K562 (cell line): Measurements from ENCODE around the gene MIP. TPM values are rescaled to one million over a fixed set of nuclear protein-coding genes. Genes with fewer than 3 reads are reported as not detected.

ENCODE experiments used
- CEBPB ChIP-seq: fragments of 450-650 bp; IDR thresholded peaks from 2 replicates; pipeline ENCODE4 v1.6.1; 2016; ENCODE audit warnings: missing genetic modification characterization, missing compliant biosample characterization
- CGGBP1 ChIP-seq: fragments of 250-450 bp; sonication (Bioruptor Pico); IDR thresholded peaks from 2 replicates; pipeline ENCODE4 v1.9.0; 2021; ENCODE audit warnings: mild to moderate bottlenecking
- ETV6 ChIP-seq, 3 experiments: fragments of 150-350 bp in 1 of 3; sonication (generic) in 1 of 3; formaldehyde crosslinking in 1 of 3; IDR thresholded peaks; 2 replicates each; pipeline versions ENCODE4 v1.6.1 to v1.8.0; 2014 to 2022; ENCODE audit warnings: borderline replicate concordance in 2 of 3, low read depth in 2 of 3, antibody characterized with exemption in 1 of 3, low read length in 1 of 3, mild to moderate bottlenecking in 1 of 3, missing genetic modification reagents in 1 of 3
- FIP1L1 ChIP-seq: fragments of 200-400 bp; formaldehyde crosslinking; IDR thresholded peaks from 2 replicates; pipeline ENCODE4 v1.6.1; 2018; ENCODE audit warnings: mild to moderate bottlenecking, low read depth, low read length; ENCODE audit not compliant: poor library complexity, severe bottlenecking
- FOSL1 ChIP-seq: fragments of 200-800 bp; sonication (Bioruptor generic); conservative IDR thresholded peaks from 2 replicates; pipeline ENCODE4 v1.6.1; 2016; ENCODE audit warnings: missing genetic modification characterization, missing compliant biosample characterization
- GTF2F1 ChIP-seq: IDR thresholded peaks from 2 replicates; pipeline ENCODE4 v1.6.1; 2011; ENCODE audit warnings: low read depth, low read length, improper control_type of control experiment
- HDGF ChIP-seq: fragments of 450-650 bp; IDR thresholded peaks from 2 replicates; pipeline ENCODE4 v1.6.1; 2016
- HNRNPH1 ChIP-seq: fragments of 200-400 bp; formaldehyde crosslinking; optimal IDR thresholded peaks from 2 replicates; pipeline ENCODE3; 2017; ENCODE audit warnings: low read depth, mild to moderate bottlenecking, low read length, moderate library complexity
- MCM7 ChIP-seq, 2 experiments: fragments of 450-650 bp; IDR thresholded peaks; 2 replicates each; pipeline ENCODE4 v1.6.1; 2016 to 2018
- NELFE ChIP-seq: IDR thresholded peaks from 2 replicates; pipeline ENCODE4 v1.6.1; 2011; ENCODE audit warnings: mild to moderate bottlenecking; ENCODE audit not compliant: insufficient read depth, insufficient read length
- NFXL1 ChIP-seq: fragments of 450-650 bp; formaldehyde crosslinking; IDR thresholded peaks from 2 replicates; pipeline ENCODE4 v1.4.0; 2021; ENCODE audit warnings: mild to moderate bottlenecking
- PPARD ChIP-seq: fragments of 250-450 bp; sonication (Bioruptor Pico); IDR thresholded peaks from 2 replicates; pipeline ENCODE4 v1.8.0; 2022; ENCODE audit warnings: inconsistent platforms, mild to moderate bottlenecking, moderate library complexity
- PTTG1 ChIP-seq: fragments of 450-650 bp; IDR thresholded peaks from 2 replicates; pipeline ENCODE4 v1.6.1; 2016; ENCODE audit warnings: low read depth, mild to moderate bottlenecking, missing genetic modification characterization, missing compliant biosample characterization
- ZC3H4 ChIP-seq: sonication (generic); formaldehyde crosslinking; IDR thresholded peaks from 2 replicates; pipeline ENCODE4 v1.9.0; 2021; ENCODE audit warnings: missing genetic modification reagents, borderline replicate concordance
- ZNF253 ChIP-seq: fragments of 250-450 bp; sonication (Bioruptor Pico); conservative IDR thresholded peaks from 2 replicates; pipeline ENCODE4 v1.6.1; 2021; ENCODE audit warnings: mild to moderate bottlenecking
- ZNF551 ChIP-seq: fragments of 250-450 bp; sonication (Bioruptor Pico); IDR thresholded peaks from 2 replicates; pipeline ENCODE4 v1.5.0; 2021; ENCODE audit warnings: mild to moderate bottlenecking, moderate library complexity
- ZSCAN32 ChIP-seq: fragments of 450-650 bp; formaldehyde crosslinking; IDR thresholded peaks from 2 replicates; pipeline ENCODE4 v1.4.0; 2020; ENCODE audit warnings: mild to moderate bottlenecking, moderate library complexity
- polyA plus RNA-seq, 8 experiments: library from polyadenylated mRNA; depleted of rRNA in 4 of 8; stranded (reverse) in 5 of 8; unstranded in 3 of 8; fragments of >200 nt; fragmentation: Nextera tagmentation in 2 of 8; fragmentation: Illumina TruSeq in 1 of 8; extraction: Ambion mirVana in 2 of 8; extraction: Trizol in 1 of 8; gene quantifications; 2 replicates each; pipeline versions ENCODE4 v1.2.1 to v1.2.3, GENCODE V29; 2011 to 2014; ENCODE audit warnings: inconsistent platforms in 1 of 8, missing spikeins in 1 of 8
- total RNA-seq, 7 experiments: library from RNA; depleted of rRNA in 6 of 7; stranded (reverse); fragments of >200 nt in 6 of 7; fragmentation: Illumina TruSeq in 2 of 7; extraction: Trizol in 2 of 7; gene quantifications; 2 replicates each; pipeline versions ENCODE4 v1.2.1 to v1.2.3, GENCODE V29; 2011 to 2021; ENCODE audit warnings: low replicate concordance in 1 of 7
- TF ChIP-seq, protein P1 (sequence below): sonication (generic); formaldehyde crosslinking; IDR thresholded peaks from 2 replicates; pipeline ENCODE4 v1.8.0; 2022; ENCODE audit warnings: mild to moderate bottlenecking, missing genetic modification reagents, borderline replicate concordance
- TF ChIP-seq, protein P2 (sequence below): sonication (generic); formaldehyde crosslinking; IDR thresholded peaks from 2 replicates; pipeline ENCODE4 v1.8.1; 2023; ENCODE audit warnings: mild to moderate bottlenecking, missing genetic modification reagents
- TF ChIP-seq, protein P3 (sequence below): fragments of 250-450 bp; sonication (Bioruptor Pico); IDR thresholded peaks from 2 replicates; pipeline ENCODE4 v1.8.0; 2021; ENCODE audit warnings: mild to moderate bottlenecking, moderate library complexity
- TF ChIP-seq, protein P4 (sequence below): sonication (generic); formaldehyde crosslinking; IDR thresholded peaks from 2 replicates; pipeline ENCODE4 v1.8.0; 2022; ENCODE audit warnings: mild to moderate bottlenecking, low read depth, missing genetic modification reagents

The MIP gene
- total and polyA plus RNA-seq, 9 of the 15 experiments (the other 6 are each of a cell fraction or from before 2014, with no cell fraction given), result 0.09 to 0.36 (median 0.19) TPM; not detected in 5

DNA sequence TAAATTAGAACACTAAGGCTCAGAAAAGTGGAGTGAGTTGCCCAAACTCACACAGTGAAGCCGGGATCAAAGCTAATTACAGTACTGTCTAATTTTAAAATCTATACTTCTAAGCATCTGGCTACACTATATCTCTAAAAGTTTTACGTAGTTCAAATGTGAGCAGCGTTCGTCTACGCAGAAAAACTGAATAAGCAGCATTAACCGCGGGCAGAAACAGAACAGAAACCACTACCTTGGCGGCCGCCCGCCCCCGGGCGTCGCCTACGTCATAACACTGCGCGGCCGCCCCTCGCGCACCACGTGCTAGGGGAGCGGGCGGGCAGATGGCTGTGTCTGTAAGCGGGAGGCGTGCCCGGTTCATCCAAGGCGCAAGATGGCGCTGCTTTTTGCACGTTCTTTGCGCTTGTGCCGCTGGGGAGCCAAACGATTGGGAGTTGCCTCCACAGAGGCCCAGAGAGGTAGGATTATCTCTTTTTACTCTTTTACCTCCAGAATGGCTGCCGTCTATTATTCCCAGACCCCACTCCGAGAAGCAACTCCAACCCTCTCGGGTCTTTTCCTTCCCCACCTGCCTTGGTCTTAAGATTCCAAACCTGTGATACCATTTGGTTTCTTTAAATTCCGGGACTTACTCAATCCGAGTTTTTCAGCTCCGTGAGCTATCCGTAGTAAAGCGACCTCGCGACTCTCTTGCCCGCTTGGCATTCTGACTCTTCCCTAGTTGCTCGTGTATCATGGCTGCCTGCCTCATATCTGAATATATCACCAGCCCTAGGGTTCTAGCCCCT, 14.0 kb upstream of the MIP start, which contains the start of gene SPRYD4 (continued):
- no peak for TF ChIP-seq ZC3H4 (CRISPR knock-in tag)
- no peak for TF ChIP-seq CGGBP1 (CRISPR knock-in tag)
- TF ChIP-seq FIP1L1, result no peak
- TF ChIP-seq ZNF551 (CRISPR knock-in tag), result no peak
- TF ChIP-seq PPARD, result no peak
- TF ChIP-seq NELFE, result no peak
- TF ChIP-seq FOSL1, result no peak; the same call in none of the 2 replicates
- TF ChIP-seq, protein P1, sequence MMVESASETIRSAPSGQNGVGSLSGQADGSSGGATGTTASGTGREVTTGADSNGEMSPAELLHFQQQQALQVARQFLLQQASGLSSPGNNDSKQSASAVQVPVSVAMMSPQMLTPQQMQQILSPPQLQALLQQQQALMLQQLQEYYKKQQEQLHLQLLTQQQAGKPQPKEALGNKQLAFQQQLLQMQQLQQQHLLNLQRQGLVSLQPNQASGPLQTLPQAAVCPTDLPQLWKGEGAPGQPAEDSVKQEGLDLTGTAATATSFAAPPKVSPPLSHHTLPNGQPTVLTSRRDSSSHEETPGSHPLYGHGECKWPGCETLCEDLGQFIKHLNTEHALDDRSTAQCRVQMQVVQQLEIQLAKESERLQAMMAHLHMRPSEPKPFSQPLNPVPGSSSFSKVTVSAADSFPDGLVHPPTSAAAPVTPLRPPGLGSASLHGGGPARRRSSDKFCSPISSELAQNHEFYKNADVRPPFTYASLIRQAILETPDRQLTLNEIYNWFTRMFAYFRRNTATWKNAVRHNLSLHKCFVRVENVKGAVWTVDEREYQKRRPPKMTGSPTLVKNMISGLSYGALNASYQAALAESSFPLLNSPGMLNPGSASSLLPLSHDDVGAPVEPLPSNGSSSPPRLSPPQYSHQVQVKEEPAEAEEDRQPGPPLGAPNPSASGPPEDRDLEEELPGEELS, result no peak; the same call in 1 of the 2 replicates
- TF ChIP-seq GTF2F1, result no peak; the same call in 1 of the 2 replicates
- TF ChIP-seq HNRNPH1, result no peak
- TF ChIP-seq, protein P2, sequence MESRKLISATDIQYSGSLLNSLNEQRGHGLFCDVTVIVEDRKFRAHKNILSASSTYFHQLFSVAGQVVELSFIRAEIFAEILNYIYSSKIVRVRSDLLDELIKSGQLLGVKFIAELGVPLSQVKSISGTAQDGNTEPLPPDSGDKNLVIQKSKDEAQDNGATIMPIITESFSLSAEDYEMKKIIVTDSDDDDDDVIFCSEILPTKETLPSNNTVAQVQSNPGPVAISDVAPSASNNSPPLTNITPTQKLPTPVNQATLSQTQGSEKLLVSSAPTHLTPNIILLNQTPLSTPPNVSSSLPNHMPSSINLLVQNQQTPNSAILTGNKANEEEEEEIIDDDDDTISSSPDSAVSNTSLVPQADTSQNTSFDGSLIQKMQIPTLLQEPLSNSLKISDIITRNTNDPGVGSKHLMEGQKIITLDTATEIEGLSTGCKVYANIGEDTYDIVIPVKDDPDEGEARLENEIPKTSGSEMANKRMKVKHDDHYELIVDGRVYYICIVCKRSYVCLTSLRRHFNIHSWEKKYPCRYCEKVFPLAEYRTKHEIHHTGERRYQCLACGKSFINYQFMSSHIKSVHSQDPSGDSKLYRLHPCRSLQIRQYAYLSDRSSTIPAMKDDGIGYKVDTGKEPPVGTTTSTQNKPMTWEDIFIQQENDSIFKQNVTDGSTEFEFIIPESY (CRISPR knock-in tag), result no peak
- TF ChIP-seq CEBPB (tag), result no peak
- TF ChIP-seq NFXL1 (CRISPR knock-in tag), result no peak
- no peak for TF ChIP-seq PTTG1 (tag)
- TF ChIP-seq MCM7 (IDR thresholded peaks at IDR 0.05), result no peak
- no peak for TF ChIP-seq ZNF253 (CRISPR knock-in tag)
- TF ChIP-seq, protein P3, sequence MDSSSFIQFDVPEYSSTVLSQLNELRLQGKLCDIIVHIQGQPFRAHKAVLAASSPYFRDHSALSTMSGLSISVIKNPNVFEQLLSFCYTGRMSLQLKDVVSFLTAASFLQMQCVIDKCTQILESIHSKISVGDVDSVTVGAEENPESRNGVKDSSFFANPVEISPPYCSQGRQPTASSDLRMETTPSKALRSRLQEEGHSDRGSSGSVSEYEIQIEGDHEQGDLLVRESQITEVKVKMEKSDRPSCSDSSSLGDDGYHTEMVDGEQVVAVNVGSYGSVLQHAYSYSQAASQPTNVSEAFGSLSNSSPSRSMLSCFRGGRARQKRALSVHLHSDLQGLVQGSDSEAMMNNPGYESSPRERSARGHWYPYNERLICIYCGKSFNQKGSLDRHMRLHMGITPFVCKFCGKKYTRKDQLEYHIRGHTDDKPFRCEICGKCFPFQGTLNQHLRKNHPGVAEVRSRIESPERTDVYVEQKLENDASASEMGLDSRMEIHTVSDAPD, result no peak
- no peak for TF ChIP-seq ETV6 (IDR thresholded peaks at IDR 0.05; ENCODE audit: borderline replicate concordance in 1 of 2, low read depth in 2 of 2, low read length in 1 of 2)
- no peak for TF ChIP-seq ETV6 (CRISPR knock-in tag; IDR thresholded peaks at IDR 0.05; ENCODE audit: borderline replicate concordance)
- TF ChIP-seq, protein P4, sequence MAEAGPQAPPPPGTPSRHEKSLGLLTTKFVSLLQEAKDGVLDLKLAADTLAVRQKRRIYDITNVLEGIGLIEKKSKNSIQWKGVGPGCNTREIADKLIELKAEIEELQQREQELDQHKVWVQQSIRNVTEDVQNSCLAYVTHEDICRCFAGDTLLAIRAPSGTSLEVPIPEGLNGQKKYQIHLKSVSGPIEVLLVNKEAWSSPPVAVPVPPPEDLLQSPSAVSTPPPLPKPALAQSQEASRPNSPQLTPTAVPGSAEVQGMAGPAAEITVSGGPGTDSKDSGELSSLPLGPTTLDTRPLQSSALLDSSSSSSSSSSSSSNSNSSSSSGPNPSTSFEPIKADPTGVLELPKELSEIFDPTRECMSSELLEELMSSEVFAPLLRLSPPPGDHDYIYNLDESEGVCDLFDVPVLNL (CRISPR knock-in tag), result no peak
- TF ChIP-seq HDGF, result no peak
- TF ChIP-seq ZSCAN32 (CRISPR knock-in tag), result no peak
